Fibroblast of lung (primary cell): Measurements from ENCODE around the gene SEPTIN5.

Experiments
- EZH2 ChIP-seq: IDR thresholded peaks from 2 replicates; pipeline ENCODE4 v1.5.1; 2012; ENCODE audit warnings: low read length, control low read depth, mild to moderate bottlenecking; ENCODE audit errors: missing control alignments
- TF ChIP-seq, protein P1 (sequence below), 2 donors: IDR thresholded peaks in 1 of 2; conservative IDR thresholded peaks in 1 of 2; 1 replicate in 1 of 2; 2 replicates in 1 of 2; pipeline ENCODE4 v1.5.1; 2011 to 2012; ENCODE audit warnings: low read length in 2 of 2, control low read depth in 1 of 2, inconsistent platforms in 1 of 2, low read depth in 1 of 2, mild to moderate bottlenecking in 1 of 2

DNA sequence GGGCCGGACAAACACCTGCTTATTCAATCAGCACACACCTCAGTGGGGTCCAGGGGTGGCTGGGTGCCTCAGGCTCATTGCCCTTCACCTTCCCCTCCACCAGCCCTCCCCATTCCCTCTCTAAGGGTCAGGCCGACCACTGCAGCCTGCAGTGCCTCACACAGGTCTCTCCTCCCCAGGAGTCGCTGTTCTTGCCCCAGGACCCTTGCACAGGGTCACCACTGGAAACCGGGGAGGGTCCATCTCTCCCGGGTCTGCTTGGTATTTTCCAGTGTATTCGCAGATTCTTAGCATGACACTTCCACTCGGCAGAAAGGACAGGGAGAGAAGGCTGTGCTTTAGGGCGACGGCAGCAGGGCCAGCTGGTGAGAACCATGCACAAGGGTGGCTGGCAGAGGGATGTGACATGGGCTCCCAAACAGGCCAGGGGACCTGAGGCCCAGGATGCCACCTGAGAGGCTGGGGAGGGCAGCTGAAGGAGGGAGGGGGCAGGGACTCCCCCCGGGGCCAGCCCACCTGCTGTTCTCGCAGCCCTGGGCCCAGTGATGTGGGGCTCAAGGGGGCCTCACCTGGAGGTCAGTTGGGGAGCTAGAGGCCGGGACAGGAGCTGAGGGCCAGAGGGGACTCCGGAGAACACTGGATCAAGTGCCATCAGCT lies 30.2 kb downstream of the SEPTIN5 start:
- TF ChIP-seq, protein P1, sequence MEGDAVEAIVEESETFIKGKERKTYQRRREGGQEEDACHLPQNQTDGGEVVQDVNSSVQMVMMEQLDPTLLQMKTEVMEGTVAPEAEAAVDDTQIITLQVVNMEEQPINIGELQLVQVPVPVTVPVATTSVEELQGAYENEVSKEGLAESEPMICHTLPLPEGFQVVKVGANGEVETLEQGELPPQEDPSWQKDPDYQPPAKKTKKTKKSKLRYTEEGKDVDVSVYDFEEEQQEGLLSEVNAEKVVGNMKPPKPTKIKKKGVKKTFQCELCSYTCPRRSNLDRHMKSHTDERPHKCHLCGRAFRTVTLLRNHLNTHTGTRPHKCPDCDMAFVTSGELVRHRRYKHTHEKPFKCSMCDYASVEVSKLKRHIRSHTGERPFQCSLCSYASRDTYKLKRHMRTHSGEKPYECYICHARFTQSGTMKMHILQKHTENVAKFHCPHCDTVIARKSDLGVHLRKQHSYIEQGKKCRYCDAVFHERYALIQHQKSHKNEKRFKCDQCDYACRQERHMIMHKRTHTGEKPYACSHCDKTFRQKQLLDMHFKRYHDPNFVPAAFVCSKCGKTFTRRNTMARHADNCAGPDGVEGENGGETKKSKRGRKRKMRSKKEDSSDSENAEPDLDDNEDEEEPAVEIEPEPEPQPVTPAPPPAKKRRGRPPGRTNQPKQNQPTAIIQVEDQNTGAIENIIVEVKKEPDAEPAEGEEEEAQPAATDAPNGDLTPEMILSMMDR (conservative IDR thresholded peaks at IDR 0.05 in 1 of 2, IDR thresholded peaks at IDR 0.05 in 1 of 2; ENCODE audit: low read depth in 1 of 2, low read length in 2 of 2), result no peak
- no peak for TF ChIP-seq EZH2
